ENCODE results near the gene PITRM1.

DNA sequence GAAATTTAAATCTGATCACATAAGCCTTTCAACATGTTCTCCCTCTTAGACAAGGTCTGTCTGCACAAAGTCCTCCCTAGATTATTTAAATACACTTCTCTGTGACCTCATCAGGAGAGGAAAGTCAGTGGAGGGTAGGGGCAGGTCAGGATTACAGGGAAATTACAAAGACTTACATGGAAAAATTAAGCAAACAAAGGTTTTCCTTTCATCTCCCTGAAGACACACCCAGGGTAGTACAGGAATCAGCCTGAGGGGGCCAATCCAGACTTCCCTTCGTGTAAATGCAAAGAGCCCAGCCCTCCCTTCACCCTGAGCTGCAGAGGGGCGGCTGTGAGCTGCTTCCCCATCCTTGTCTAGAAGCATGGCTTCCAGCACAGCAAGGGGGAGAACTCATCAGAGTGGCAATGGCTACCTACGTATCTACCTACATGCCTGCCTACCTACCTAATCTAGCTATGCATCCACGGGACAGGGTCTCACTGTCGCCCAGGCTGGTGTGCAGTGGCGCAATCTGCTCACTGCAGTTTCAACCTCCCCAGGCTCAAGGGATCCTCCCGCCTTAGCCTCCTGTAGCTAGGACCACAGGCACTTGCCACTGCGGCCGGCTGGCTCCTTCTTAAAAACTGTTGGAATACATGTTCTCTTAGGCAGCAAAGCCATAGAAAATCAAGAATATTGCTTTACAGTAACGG, 33.2 kb downstream of the PITRM1 start:
- no peak for TF ChIP-seq EZH2 (IDR thresholded peaks at IDR 0.05; ENCODE audit: insufficient read depth, poor library complexity, severe bottlenecking)
- no peak for TF ChIP-seq EZH2phosphoT487 (IDR thresholded peaks at IDR 0.05; ENCODE audit: insufficient read depth, low read depth)
